Osteoblast (primary cell): Measurements from ENCODE around the gene SDHAF3. TPM values are rescaled to one million over a fixed set of nuclear protein-coding genes. Genes with fewer than 3 reads are reported as not detected.

Experiments used
- DNase-seq: peaks from one replicate; pipeline ENCODE4 v3.0.0; 2011; ENCODE audit warnings: low spot score, mixed read lengths; ENCODE audit not compliant: insufficient read length; ENCODE audit errors: missing footprints
- H2AFZ ChIP-seq: 2 replicates; pipeline ENCODE4 v1.6.0; 2011; ENCODE audit warnings: mild to moderate bottlenecking, low read length
- H3K27ac ChIP-seq: 2 replicates; pipeline ENCODE4 v1.5.1; 2011; ENCODE audit warnings: mild to moderate bottlenecking, low read depth, low read length, moderate library complexity
- H3K27me3 ChIP-seq: 2 replicates; pipeline ENCODE4 v1.6.0; 2012; ENCODE audit warnings: mild to moderate bottlenecking, control low read depth, inconsistent platforms, low read length, moderate library complexity; ENCODE audit not compliant: insufficient read depth
- H3K36me3 ChIP-seq: 2 replicates; pipeline ENCODE4 v1.5.1; 2011; ENCODE audit warnings: mild to moderate bottlenecking, low read length, control low read depth, moderate library complexity; ENCODE audit not compliant: insufficient read depth
- H3K4me1 ChIP-seq: 2 replicates; pipeline ENCODE4 v1.5.1; 2011; ENCODE audit warnings: mild to moderate bottlenecking, low read length, control low read depth, moderate library complexity; ENCODE audit not compliant: insufficient read depth
- H3K4me2 ChIP-seq: 2 replicates; pipeline ENCODE4 v1.6.0; 2011; ENCODE audit warnings: mild to moderate bottlenecking, low read length; ENCODE audit not compliant: insufficient read depth
- H3K4me3 ChIP-seq: fragments of 200-600 bp; sonication (generic); 3 replicates; pipeline ENCODE4 v1.5.1; 2012; ENCODE audit warnings: mild to moderate bottlenecking, low read length, inconsistent platforms; ENCODE audit not compliant: insufficient read depth
- H3K79me2 ChIP-seq: 2 replicates; pipeline ENCODE4 v1.6.0; 2012; ENCODE audit warnings: mild to moderate bottlenecking, low read length, control low read depth, inconsistent platforms; ENCODE audit not compliant: insufficient read depth
- H3K9me3 ChIP-seq: 2 replicates; pipeline ENCODE4 v1.5.1; 2011; ENCODE audit warnings: low read depth, low read length, control low read depth
- H4K20me1 ChIP-seq: 2 replicates; pipeline ENCODE4 v1.6.0; 2012; ENCODE audit warnings: mild to moderate bottlenecking, low read length, control low read depth; ENCODE audit not compliant: insufficient read depth
- total RNA-seq: library from RNA; depleted of rRNA; stranded (reverse); fragments of >200 nt; gene quantifications from 2 replicates; pipeline ENCODE4 v1.2.3, GENCODE V29; 2012
- TF ChIP-seq, protein P1 (sequence below): IDR thresholded peaks from 2 replicates; pipeline ENCODE4 v1.5.1; 2011; ENCODE audit warnings: mild to moderate bottlenecking, low read depth, low read length, moderate library complexity; ENCODE audit errors: extremely low read depth

Gene SDHAF3
- total RNA-seq, 1 donor, result 6.5 TPM

DNA sequence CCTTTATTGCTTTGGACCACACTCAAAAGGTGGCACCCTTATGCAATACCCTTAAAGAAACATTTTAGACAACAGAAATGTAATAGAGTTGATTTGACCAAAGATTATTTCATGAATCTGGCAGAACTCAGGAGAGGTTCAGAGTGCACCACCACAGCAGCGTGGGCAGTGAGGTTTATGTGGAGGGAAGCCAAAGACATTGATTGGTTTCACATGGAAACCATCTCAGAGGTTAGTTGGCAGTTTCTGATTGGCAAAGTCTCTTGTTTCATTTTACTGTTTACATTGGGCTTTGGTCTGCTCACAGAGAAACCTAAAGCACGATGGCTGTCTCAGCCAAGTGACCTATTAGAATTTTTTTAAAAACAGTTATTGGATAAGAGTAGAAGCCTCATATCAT is 101.3 kb downstream of the SDHAF3 start:
- Histone ChIP-seq H3K4me3 (no peak overlapping the region), H2AFZ (no peak overlapping the region), H3K79me2 (no peaks in the 10 kb centered on the region), H3K4me2 (no peak overlapping the region), H4K20me1 (no peaks in the 10 kb centered on the region), H3K27me3 (no peaks in the 10 kb centered on the region), H3K9me3 (no peaks in the 10 kb centered on the region), H3K36me3 (no peaks in the 10 kb centered on the region), H3K27ac (no peak overlapping the region), H3K4me1 (no peaks in the 10 kb centered on the region)
- TF ChIP-seq, protein P1, sequence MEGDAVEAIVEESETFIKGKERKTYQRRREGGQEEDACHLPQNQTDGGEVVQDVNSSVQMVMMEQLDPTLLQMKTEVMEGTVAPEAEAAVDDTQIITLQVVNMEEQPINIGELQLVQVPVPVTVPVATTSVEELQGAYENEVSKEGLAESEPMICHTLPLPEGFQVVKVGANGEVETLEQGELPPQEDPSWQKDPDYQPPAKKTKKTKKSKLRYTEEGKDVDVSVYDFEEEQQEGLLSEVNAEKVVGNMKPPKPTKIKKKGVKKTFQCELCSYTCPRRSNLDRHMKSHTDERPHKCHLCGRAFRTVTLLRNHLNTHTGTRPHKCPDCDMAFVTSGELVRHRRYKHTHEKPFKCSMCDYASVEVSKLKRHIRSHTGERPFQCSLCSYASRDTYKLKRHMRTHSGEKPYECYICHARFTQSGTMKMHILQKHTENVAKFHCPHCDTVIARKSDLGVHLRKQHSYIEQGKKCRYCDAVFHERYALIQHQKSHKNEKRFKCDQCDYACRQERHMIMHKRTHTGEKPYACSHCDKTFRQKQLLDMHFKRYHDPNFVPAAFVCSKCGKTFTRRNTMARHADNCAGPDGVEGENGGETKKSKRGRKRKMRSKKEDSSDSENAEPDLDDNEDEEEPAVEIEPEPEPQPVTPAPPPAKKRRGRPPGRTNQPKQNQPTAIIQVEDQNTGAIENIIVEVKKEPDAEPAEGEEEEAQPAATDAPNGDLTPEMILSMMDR, result no peak
- no peak for DNase-seq

DNA sequence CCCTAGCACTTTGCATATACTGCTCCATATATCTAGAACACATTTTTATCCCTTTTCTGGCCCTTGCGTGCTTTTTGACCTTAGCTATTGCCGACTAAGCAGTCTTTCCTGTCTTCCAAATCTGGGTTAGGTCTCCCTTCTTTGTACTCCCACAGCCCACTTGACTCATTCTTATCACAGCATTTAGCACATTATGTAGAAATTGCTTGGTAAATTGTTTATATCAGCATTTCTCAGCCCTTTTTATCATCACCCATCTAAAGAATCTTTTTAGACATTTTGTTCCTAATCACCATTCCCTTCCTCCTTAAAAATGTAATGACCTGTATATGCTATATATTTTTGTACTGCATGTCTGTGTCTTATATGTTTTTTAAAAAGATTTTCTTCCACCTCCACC is 101.7 kb downstream of the SDHAF3 start:
- no peak overlapping the region for H2AFZ ChIP-seq
- H3K27ac ChIP-seq, result no peak overlapping the region
- TF ChIP-seq, protein P1, result no peak
- no peaks in the 10 kb centered on the region for H3K79me2 ChIP-seq
- H3K4me2 ChIP-seq, result no peak overlapping the region
- DNase-seq, result no peak
- no peaks in the 10 kb centered on the region for H4K20me1 ChIP-seq
- H3K9me3 ChIP-seq, result no peaks in the 10 kb centered on the region
- H3K36me3 ChIP-seq, result no peaks in the 10 kb centered on the region
- H3K4me1 ChIP-seq, result no peaks in the 10 kb centered on the region
- H3K4me3 ChIP-seq, result no peak overlapping the region
- H3K27me3 ChIP-seq, result no peaks in the 10 kb centered on the region

- DNase-seq, result no peak
- Histone ChIP-seq H3K9me3 (no peaks in the 10 kb centered on the region), H3K4me1 (no peaks in the 10 kb centered on the region), H3K27ac (no peak overlapping the region), H3K79me2 (no peaks in the 10 kb centered on the region), H3K27me3 (no peaks in the 10 kb centered on the region), H4K20me1 (no peaks in the 10 kb centered on the region), H3K4me2 (no peak overlapping the region), H3K4me3 (no peak overlapping the region), H3K36me3 (no peaks in the 10 kb centered on the region), H2AFZ (no peak overlapping the region)
- TF ChIP-seq, protein P1, result no peak
Measured at GRCh38 chr7:97224316-97224715, 106.8 kb downstream of the SDHAF3 start.

GRCh38 chr7:97226541-97226940 is 109.0 kb downstream of the SDHAF3 start:
- no peaks in the 10 kb centered on the region for H4K20me1 ChIP-seq

More at GRCh38 chr7:97226541-97226940, 109.0 kb downstream of the SDHAF3 start:
- H3K36me3 ChIP-seq, result no peaks in the 10 kb centered on the region
- no peaks in the 10 kb centered on the region for H3K9me3 ChIP-seq
- TF ChIP-seq, protein P1, result no peak
- H3K27ac ChIP-seq, result no peak overlapping the region
- DNase-seq, result no peak
- no peak overlapping the region for H2AFZ ChIP-seq
- no peak overlapping the region for H3K4me3 ChIP-seq
- no peaks in the 10 kb centered on the region for H3K4me1 ChIP-seq
- H3K79me2 ChIP-seq, result no peaks in the 10 kb centered on the region
- H3K4me2 ChIP-seq, result no peak overlapping the region
- no peaks in the 10 kb centered on the region for H3K27me3 ChIP-seq

Other genes with a start within 250 kb of the SDHAF3 start
- 1.1 and 2.1 TPM in 2 replicates for gene DLX6, start 112.1 kb upstream of the SDHAF3 start, total RNA-seq
- gene DLX5, start 92.9 kb upstream of the SDHAF3 start, total RNA-seq, result 2.5 and 3.2 TPM in 2 replicates